Measurements from ENCODE around the gene HSD11B2.

DNA sequence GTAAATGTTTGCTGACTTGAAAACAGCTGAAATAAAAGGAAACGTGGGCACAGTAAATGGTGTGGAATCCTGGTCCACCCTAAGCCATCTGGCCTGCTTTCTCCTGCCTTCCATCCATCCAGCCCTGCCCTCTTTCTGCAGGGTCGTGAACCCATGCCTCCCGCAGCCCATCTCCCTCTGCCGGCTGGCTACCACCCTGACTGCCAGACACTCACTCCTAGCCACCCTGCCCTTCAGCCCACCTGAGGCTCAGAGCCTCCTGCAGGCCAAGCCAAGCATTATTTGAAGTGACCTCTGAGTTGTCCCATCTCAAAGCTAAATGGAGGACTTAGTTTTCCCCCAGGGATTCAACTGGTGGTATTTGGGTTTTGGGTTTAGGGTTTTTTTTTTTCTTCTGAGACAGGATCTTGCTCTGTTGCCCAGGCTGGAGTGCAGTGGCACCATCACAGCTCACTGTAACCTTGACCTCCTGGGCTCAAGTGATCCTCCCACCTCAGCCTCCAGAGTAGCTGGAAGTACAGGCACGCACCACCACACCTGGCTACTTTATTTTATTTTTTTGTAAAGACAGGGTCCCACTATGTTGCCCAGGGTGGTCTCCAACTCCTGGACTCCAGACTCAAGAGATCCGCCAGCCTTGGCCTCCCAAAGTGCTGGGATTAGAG, 23.0 kb upstream of the HSD11B2 start:
- TF ChIP-seq EZH2 (IDR thresholded peaks at IDR 0.05; ENCODE audit: low read length, unreplicated experiment) = no peak
- TF ChIP-seq, protein P1, sequence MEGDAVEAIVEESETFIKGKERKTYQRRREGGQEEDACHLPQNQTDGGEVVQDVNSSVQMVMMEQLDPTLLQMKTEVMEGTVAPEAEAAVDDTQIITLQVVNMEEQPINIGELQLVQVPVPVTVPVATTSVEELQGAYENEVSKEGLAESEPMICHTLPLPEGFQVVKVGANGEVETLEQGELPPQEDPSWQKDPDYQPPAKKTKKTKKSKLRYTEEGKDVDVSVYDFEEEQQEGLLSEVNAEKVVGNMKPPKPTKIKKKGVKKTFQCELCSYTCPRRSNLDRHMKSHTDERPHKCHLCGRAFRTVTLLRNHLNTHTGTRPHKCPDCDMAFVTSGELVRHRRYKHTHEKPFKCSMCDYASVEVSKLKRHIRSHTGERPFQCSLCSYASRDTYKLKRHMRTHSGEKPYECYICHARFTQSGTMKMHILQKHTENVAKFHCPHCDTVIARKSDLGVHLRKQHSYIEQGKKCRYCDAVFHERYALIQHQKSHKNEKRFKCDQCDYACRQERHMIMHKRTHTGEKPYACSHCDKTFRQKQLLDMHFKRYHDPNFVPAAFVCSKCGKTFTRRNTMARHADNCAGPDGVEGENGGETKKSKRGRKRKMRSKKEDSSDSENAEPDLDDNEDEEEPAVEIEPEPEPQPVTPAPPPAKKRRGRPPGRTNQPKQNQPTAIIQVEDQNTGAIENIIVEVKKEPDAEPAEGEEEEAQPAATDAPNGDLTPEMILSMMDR (conservative IDR thresholded peaks at IDR 0.05; ENCODE audit: low read depth, low read length) = no peak
